T-helper 2 cell treated with Interferon-gamma antibody and Interleukin-4, amounts not matched to agents 5 μg/mL and 100 μg/mL, for 36 hours (primary cell): Measurements from ENCODE around the gene CMTM6.
"Not testable (repeated sequence)": the region's sequence is repeated elsewhere in the genome, so short reads cannot be mapped to it uniquely, and the experiment has no call there.

ENCODE experiments used
- DNase-seq: peaks from one replicate; pipeline ENCODE4 v3.0.0; 2021; ENCODE audit warnings: low spot score
- H3K27ac Mint-ChIP-seq: one replicate; pipeline ENCODE4 v1.8.0; 2021; ENCODE audit warnings: mild to moderate bottlenecking, mixed read lengths
- H3K27me3 Mint-ChIP-seq: one replicate; pipeline ENCODE4 v1.8.0; 2021; ENCODE audit warnings: low read depth, mixed read lengths
- H3K36me3 Mint-ChIP-seq: one replicate; pipeline ENCODE4 v1.8.0; 2021; ENCODE audit warnings: low read depth, mixed read lengths
- H3K4me1 Mint-ChIP-seq: one replicate; pipeline ENCODE4 v1.8.0; 2021; ENCODE audit warnings: low read depth, mixed read lengths
- H3K4me3 Mint-ChIP-seq: one replicate; pipeline ENCODE4 v1.8.0; 2022; ENCODE audit warnings: mild to moderate bottlenecking, moderate library complexity, mixed read lengths
- H3K9me3 Mint-ChIP-seq: one replicate; pipeline ENCODE4 v1.8.0; 2021; ENCODE audit warnings: mixed read lengths

CMTM6 gene

GRCh38 chr3:32454731-32455608 is 47.7 kb downstream of the CMTM6 start:
- Mint-ChIP-seq H3K36me3 (peaks cover 41% of the 10 kb centered on the region), H3K4me3 (no peak overlapping the region), H3K27me3 (no peaks in the 10 kb centered on the region), H3K27ac (peak overlapping the region; percentile 72), H3K4me1 (peaks cover 37% of the 10 kb centered on the region), H3K9me3 (peaks cover 3% of the 10 kb centered on the region)
- DNase-seq = no peak

GRCh38 chr3:32454111-32454510 is 48.5 kb downstream of the CMTM6 start:
- DNase-seq = no peak
- H3K9me3 Mint-ChIP-seq = peaks cover 3% of the 10 kb centered on the region
- H3K27me3 Mint-ChIP-seq = no peaks in the 10 kb centered on the region
- peaks cover 31% of the 10 kb centered on the region for H3K4me1 Mint-ChIP-seq
- H3K27ac Mint-ChIP-seq = no peak overlapping the region
- H3K36me3 Mint-ChIP-seq = peaks cover 44% of the 10 kb centered on the region
- no peak overlapping the region for H3K4me3 Mint-ChIP-seq

DNA sequence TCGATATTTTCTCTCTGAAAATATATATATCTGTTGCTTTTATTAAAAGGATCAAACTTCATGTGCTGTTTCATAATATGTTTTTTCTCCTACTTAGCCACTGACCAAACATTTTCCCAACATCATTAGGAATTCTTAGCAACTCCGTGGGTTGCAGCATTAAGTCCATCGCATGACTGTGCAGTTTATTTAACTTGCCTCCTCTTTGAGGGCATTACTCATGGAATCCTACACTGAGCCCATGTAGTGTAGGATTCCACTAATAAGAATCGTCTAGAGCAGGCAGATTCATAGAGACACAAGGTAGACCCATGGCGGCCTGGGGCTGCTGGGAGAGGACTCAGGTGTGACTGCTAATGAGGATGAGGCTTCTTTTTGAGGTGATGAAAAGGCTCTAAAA is 49.3 kb downstream of the CMTM6 start:
- Mint-ChIP-seq H3K9me3 (peaks cover 3% of the 10 kb centered on the region), H3K27ac (no peak overlapping the region), H3K27me3 (no peaks in the 10 kb centered on the region), H3K4me3 (no peak overlapping the region), H3K4me1 (peaks cover 31% of the 10 kb centered on the region), H3K36me3 (peaks cover 47% of the 10 kb centered on the region)
- no peak for DNase-seq

DNA sequence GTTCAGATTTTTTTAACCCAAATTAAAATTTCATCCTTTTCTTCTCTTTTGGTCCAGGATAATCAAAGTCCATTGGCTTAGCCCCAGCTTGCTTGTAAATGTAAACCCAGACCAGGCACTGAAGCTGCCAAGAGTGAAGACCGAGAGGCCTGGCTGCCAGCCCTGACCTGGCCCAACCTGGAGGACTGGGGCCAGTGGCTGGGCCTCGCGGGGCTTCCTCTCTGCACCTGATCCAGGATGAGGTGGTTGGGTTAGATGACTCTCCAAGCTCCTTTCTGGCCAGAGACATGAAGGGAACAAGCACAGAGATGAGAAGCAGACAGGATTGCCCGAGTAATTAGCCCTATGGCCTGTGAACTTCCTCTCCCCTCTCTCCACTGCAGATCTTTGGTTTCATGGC is 50.6 kb downstream of the CMTM6 start:
- H3K27me3 Mint-ChIP-seq = no peaks in the 10 kb centered on the region
- no peak for DNase-seq
- H3K9me3 Mint-ChIP-seq = no peaks in the 10 kb centered on the region
- H3K27ac Mint-ChIP-seq = peak overlapping the region; percentile 21
- H3K36me3 Mint-ChIP-seq = peaks cover 47% of the 10 kb centered on the region
- no peak overlapping the region for H3K4me3 Mint-ChIP-seq
- peaks cover 29% of the 10 kb centered on the region for H3K4me1 Mint-ChIP-seq

GRCh38 chr3:32450992-32451659 is 51.5 kb downstream of the CMTM6 start:
- peaks cover 52% of the 10 kb centered on the region for H3K36me3 Mint-ChIP-seq
- H3K4me1 Mint-ChIP-seq = peaks cover 27% of the 10 kb centered on the region
- no peak for DNase-seq
- no peak overlapping the region for H3K27ac Mint-ChIP-seq
- no peaks in the 10 kb centered on the region for H3K27me3 Mint-ChIP-seq
- H3K9me3 Mint-ChIP-seq = no peaks in the 10 kb centered on the region
- H3K4me3 Mint-ChIP-seq = no peak overlapping the region

DNA sequence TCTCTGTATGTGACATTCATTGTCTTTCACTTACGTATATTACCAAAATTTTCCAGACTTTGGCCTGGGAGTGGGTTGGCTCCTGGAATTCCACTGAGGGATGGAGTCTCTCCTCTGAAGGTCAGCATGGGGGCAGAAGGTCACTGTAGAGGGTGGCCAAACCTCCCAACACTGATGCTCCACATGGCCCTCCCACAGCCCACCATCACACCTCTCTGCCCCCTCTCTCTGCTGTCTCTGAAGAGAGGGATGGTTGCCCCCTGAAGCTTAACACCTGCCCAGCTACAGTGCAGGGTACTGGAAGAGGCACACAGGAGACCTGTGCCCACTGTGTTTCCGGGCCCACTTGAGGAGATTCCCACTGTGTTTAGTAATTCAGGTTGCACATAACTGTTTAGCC is 52.2 kb downstream of the CMTM6 start:
- DNase-seq = no peak
- Mint-ChIP-seq H3K4me1 (peaks cover 22% of the 10 kb centered on the region), H3K27me3 (no peaks in the 10 kb centered on the region), H3K36me3 (peaks cover 57% of the 10 kb centered on the region), H3K4me3 (no peak overlapping the region), H3K9me3 (no peaks in the 10 kb centered on the region), H3K27ac (no peak overlapping the region)

- H3K27ac Mint-ChIP-seq = no peak overlapping the region
- H3K9me3 Mint-ChIP-seq = no peaks in the 10 kb centered on the region
- DNase-seq = no peak
- peaks cover 57% of the 10 kb centered on the region for H3K36me3 Mint-ChIP-seq
- no peak overlapping the region for H3K4me3 Mint-ChIP-seq
- H3K4me1 Mint-ChIP-seq = peaks cover 17% of the 10 kb centered on the region
- H3K27me3 Mint-ChIP-seq = no peaks in the 10 kb centered on the region
Observed at GRCh38 chr3:32449691-32450090, 53.0 kb downstream of the CMTM6 start.

GRCh38 chr3:32448686-32449474 is 53.8 kb downstream of the CMTM6 start:
- H3K27ac Mint-ChIP-seq = peak overlapping the region; percentile 75
- peaks cover 18% of the 10 kb centered on the region for H3K4me1 Mint-ChIP-seq
- DNase-seq = no peak
- no peak overlapping the region for H3K4me3 Mint-ChIP-seq
- no peaks in the 10 kb centered on the region for H3K27me3 Mint-ChIP-seq
- no peaks in the 10 kb centered on the region for H3K9me3 Mint-ChIP-seq
- H3K36me3 Mint-ChIP-seq = peaks cover 57% of the 10 kb centered on the region

DNA sequence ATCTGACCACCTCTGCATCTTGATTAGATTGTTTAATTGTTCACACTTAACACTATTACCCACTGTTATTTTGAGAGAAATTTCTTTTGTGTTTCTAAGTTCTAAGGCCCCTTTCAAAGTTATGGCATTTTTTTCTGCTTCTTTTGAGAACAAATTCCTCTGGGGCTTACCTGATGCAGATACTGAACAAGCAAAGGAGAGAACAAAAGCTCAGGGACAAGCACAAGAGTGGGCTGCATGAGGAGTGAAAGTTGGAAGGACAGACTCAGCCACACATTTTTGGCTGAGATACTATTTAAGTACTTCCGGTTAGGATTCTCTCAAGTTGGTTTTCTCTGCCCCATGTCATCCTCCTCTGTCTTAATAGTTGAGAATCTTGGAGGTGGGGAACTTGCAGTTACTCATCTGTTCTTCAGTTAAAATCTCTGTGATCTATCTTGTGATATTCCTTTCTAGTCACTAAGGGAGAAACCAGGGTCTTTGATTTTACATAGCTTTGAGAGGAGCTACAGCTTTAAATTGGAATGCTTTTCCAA is 54.7 kb downstream of the CMTM6 start:
- DNase-seq = no peak

GRCh38 chr3:32443478-32443877 is 59.2 kb downstream of the CMTM6 start:
- Mint-ChIP-seq H3K27me3 (no peaks in the 10 kb centered on the region), H3K27ac (peak overlapping the region; percentile 22), H3K4me1 (peaks cover 49% of the 10 kb centered on the region), H3K4me3 (no peak overlapping the region), H3K36me3 (peaks cover 45% of the 10 kb centered on the region), H3K9me3 (no peaks in the 10 kb centered on the region)
- DNase-seq = no peak

More for the DNA sequence above, 54.7 kb downstream of the CMTM6 start:
- H3K36me3 Mint-ChIP-seq = peaks cover 54% of the 10 kb centered on the region
- no peaks in the 10 kb centered on the region for H3K9me3 Mint-ChIP-seq
- H3K27me3 Mint-ChIP-seq = no peaks in the 10 kb centered on the region
- H3K27ac Mint-ChIP-seq = peak overlapping the region; percentile 9
- no peak overlapping the region for H3K4me3 Mint-ChIP-seq
- peaks cover 25% of the 10 kb centered on the region for H3K4me1 Mint-ChIP-seq

- H3K36me3 Mint-ChIP-seq = peaks cover 42% of the 10 kb centered on the region
- no peaks in the 10 kb centered on the region for H3K9me3 Mint-ChIP-seq
- peak overlapping the region; percentile 26 for H3K27ac Mint-ChIP-seq
- H3K4me1 Mint-ChIP-seq = peaks cover 53% of the 10 kb centered on the region
- no peak overlapping the region for H3K4me3 Mint-ChIP-seq
- no peaks in the 10 kb centered on the region for H3K27me3 Mint-ChIP-seq
- DNase-seq = no peak
Observed at GRCh38 chr3:32442766-32443165, 59.9 kb downstream of the CMTM6 start.

GRCh38 chr3:32440611-32441350 is 61.9 kb downstream of the CMTM6 start:
- Mint-ChIP-seq H3K27me3 (no peaks in the 10 kb centered on the region), H3K4me1 (peaks cover 54% of the 10 kb centered on the region)

GRCh38 chr3:32439421-32439820 is 63.2 kb downstream of the CMTM6 start:
- not testable (repeated sequence) for DNase-seq, H3K4me3 Mint-ChIP-seq, H3K27me3 Mint-ChIP-seq, H3K9me3 Mint-ChIP-seq
- Mint-ChIP-seq H3K27ac (peak overlapping the region; percentile 59), H3K36me3 (peaks cover 22% of the 10 kb centered on the region), H3K4me1 (peaks cover 60% of the 10 kb centered on the region)

More at GRCh38 chr3:32440611-32441350, 61.9 kb downstream of the CMTM6 start:
- no peak for DNase-seq
- Mint-ChIP-seq H3K36me3 (peaks cover 28% of the 10 kb centered on the region), H3K9me3 (no peaks in the 10 kb centered on the region), H3K27ac (no peak overlapping the region), H3K4me3 (no peak overlapping the region)
